H7 (cell line): ENCODE data around the gene PCNA. TPM values are rescaled to one million over a fixed set of nuclear protein-coding genes. Genes with fewer than 3 reads are reported as not detected.

Experiments used
- DNase-seq: peaks from one replicate; pipeline ENCODE4 v3.0.0; 2012
- H3K27me3 ChIP-seq: 2 replicates; pipeline ENCODE4 v1.6.0; 2011; ENCODE audit warnings: mild to moderate bottlenecking, low read length; ENCODE audit not compliant: control insufficient read depth, insufficient read depth
- H3K36me3 ChIP-seq: replicated peaks from 2 replicates; pipeline ENCODE4 v1.5.1; 2011; ENCODE audit warnings: low read length; ENCODE audit not compliant: control insufficient read depth, insufficient read depth
- H3K4me3 ChIP-seq: 2 replicates; pipeline ENCODE4 v1.5.1; 2011; ENCODE audit warnings: low read depth, mild to moderate bottlenecking, control low read depth, low read length, moderate library complexity; ENCODE audit not compliant: insufficient read depth
- total RNA-seq: library from RNA; depleted of rRNA; stranded (reverse); fragments of >200 nt; shearing (Covaris generic); gene quantifications from 2 replicates; pipeline ENCODE4 v1.2.3, GENCODE V29; 2014; rRNA removed

The PCNA gene
- 294 and 304 TPM in 2 replicates for total RNA-seq

DNA sequence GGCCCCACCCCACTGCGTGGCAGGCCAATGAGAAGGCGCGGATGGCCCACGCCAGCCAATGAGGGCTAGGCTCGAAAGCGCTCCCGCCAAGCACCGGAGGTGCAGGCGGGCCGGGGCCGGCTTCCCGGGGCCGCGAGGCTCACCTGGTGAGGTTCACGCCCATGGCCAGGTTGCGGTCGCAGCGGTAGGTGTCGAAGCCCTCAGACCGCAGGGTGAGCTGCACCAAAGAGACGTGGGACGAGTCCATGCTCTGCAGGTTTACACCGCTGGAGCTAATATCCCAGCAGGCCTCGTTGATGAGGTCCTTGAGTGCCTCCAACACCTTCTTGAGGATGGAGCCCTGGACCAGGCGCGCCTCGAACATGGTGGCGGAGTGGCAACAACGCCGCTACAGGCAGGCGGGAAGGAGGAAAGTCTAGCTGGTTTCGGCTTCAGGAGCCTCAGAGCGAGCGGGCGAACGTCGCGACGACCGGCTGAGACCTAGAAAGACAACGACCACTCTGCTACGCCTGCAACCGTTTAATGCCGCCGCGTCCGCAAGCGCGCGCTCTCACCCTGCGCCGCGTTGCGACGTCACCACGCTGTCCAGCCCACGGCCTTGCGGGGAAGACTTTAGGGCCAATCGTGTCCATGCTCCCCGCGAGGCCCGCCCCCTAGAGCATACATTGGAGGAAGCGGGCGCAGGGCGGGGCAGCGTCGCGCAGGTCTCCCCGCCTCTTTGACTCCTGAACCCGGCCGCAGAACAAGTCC is at the start of gene PCNA:
Gene PCNA, minus strand, starts transcription at position 524 of the 750 bp plus-strand sequence. Its CDS starts 160 bp downstream, at position 364.
- H3K27me3 ChIP-seq: no peaks in the 10 kb centered on the region
- peak; percentile 97 for DNase-seq

DNA sequence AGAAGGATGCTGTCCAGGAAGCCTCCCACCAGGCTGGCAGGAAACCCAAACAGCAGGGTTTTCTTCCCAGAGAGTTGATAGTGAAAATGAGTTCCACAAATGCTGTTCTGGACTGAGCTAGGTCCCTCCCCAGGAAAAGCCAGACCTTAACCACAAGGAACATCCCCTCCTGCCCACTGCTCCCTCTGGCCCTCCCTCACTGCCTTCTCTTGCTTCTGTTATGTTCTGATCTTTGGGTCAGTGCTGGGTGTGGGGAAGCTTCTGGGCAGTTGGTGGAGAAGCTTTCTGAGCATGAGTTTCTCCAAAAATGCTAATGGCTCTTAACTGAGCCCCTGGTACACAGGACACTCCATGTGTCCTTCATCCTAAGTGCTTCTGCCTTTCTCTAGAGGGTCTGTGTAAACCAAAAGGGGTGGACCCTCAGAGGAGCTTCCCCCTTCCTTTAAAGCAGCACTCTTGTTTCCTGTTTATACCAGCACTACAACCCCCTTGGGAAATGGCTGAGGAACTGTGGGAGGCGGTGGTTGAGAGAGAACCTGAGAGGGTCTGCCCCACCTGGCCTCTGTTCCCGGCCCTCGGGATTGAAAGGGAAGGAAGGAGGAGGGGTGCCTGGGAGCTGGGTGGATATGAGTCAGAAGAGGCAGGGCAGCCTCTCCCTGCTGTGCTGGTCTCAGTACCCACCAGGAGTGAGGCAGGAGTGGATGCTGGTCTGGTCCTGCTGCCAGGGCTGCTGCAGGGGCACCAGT is 49.1 kb upstream of the PCNA start:
- H3K4me3 ChIP-seq: no peak overlapping the region
- no peak for DNase-seq

More for the DNA sequence above, at the start of gene PCNA:
- Histone ChIP-seq H3K36me3 (peaks cover 28% of the 10 kb centered on the region), H3K4me3 (peak within 1 kb of the TSS; percentile 93)

DNA sequence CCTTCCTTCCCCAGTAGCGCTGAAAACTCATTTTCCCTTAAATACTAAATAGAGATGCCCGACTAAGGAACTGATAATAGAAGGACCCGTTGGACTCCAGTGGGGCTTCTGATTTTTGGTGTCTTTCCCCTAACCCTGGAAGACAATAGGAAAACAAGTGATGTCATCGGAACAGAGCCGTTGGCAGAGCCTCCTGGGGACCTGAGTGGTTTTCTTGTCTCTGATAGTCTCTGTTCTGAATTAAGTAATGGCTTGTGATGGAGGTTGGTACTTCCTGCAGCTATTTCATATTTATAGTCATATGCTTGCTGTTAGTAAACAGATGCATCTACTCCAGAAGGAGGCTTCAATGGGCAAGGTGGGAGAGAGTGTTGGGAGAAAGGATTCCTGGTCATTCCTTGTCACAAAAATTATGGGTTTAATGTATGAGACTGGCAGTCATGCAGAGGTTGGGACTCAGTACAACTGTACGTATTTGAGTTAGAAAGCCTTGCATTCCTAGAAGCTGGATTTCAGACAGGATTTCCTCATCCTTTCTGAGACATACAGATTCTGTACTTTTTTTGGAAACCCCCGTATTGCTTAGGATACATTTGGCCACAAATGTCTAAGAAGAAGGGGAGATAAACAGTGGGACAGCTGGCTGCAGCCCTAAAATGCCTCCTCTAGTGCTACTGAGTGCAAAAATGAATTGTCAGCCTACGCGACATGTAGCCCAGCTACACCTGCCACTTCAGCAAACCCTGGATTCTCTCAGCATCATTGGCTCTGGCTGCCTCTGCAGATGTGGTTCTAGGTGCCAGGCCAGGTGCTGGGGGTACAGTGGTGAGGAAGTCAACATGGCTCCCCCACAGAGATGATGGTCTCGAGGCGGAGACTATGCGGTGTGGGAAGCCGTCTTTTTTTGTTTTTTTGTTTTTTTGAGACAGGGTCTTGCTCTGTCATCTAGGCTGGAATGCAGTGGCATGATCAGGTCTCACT is 45.2 kb upstream of the PCNA start:
- no peak for DNase-seq
- H3K27me3 ChIP-seq: no peaks in the 10 kb centered on the region
- no peak overlapping the region for H3K4me3 ChIP-seq
- H3K36me3 ChIP-seq: no peaks in the 10 kb centered on the region

More for the DNA sequence above, 49.1 kb upstream of the PCNA start:
- Histone ChIP-seq H3K27me3 (no peaks in the 10 kb centered on the region), H3K36me3 (no peaks in the 10 kb centered on the region)

DNA sequence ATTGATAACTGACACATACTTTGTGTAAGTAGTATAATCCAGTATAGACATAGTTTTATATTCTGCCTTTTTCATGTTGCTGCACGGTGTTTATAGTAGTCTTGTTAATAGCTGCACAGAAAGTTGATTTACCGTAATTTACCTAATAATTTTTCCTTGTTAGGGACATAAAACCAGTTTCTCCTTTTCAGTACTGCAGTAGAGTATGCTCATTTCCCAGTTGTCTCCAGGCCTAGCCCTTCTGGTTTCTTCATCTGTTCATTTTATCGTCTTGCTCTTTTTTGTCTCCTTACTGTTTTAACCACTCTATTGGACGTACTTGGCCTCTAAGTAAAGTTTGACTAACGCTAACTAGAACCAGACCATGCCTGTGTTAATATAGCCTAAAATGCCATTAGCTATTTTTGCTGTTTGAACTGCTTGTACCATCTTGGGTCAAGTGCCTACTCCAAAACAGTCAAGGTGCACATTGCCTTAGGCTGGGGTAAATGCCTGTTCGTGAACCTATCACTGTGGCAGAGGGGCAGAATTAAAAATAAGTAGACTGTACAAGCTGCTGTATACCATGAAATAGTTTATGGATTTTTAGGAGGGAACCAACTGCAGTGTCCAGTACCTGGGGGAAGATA is 41.9 kb upstream of the PCNA start:
- Histone ChIP-seq H3K27me3 (no peaks in the 10 kb centered on the region), H3K36me3 (no peaks in the 10 kb centered on the region), H3K4me3 (no peak overlapping the region)
- no peak for DNase-seq

DNA sequence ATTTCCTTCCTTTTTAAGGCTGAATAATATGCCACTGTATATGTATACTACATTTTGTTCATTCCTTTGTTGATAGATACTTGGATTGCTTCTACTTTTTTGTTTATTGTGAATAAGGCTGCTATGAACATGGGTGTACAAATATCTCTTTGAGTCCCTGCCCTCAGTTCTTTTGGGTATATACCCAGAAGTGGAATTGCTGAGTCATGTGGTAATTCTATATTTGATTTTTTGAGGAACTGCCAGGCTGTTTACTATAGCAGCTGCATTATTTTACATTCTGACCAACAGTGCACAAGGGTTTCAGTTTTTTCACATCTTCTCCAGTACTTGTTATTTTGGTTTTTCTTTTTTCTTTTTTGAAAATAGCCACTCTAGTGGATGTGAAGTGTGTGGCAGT is 41.1 kb upstream of the PCNA start:
- no peak for DNase-seq
- no peaks in the 10 kb centered on the region for H3K36me3 ChIP-seq
- H3K27me3 ChIP-seq: no peaks in the 10 kb centered on the region
- H3K4me3 ChIP-seq: no peak overlapping the region

DNA sequence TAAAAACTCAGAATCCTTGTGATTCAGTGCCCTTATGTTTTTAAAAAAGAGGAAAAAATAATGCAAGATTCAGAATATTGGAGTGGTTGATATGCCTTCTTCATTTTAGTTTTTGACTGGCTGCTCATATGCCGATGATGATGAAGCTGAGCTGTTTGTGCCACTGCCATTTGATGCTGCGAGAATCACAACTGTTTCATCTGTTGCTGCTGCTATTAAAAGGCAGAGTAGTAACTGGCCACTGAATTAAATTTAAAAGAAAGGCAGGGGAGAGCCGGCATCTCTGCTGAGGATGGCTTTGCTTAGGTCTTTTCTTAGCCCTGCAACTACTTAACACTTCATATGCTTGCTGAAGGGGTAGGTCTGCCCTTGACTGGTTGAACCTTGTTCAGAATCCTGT is 40.2 kb upstream of the PCNA start:
- no peak for DNase-seq
- no peak overlapping the region for H3K4me3 ChIP-seq
- no peaks in the 10 kb centered on the region for H3K27me3 ChIP-seq
- no peaks in the 10 kb centered on the region for H3K36me3 ChIP-seq

DNA sequence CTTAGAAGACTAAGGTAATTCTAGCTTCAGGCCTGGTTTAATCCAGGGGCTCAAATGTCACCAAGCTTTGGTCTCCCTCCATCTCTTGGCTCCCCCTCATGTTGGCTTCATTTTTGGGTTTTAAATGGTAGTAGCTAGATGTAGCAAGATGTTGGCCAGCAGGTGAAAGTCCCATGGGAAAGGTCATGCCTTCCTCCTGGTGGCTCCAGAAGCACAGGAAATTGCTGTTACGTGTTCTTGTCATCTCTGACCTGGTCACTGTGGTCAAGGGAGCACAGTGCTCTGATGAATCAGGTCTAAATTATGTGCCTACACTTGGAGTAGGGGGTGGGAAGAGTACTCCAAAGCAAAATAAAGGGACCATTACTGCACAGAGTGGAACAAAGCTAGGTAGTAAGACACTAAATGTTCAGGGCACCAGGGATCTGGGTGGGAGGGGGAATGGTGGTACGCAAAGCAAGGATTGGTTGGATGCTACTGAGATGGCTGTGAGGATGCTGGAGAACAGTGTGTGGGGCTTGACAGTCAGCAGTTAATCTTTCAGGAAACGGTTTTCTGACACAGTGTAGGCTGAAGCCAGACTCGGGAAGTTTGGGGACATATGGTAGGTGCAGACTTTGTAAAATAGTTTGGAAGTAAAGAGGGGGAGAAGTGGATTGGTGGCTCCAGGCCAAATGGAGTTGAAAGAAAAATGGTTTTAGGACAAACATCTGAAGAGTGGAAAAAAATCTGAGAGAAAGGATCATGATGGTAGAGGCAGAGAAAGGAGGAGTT is 37.1 kb upstream of the PCNA start:
- H3K36me3 ChIP-seq: no peaks in the 10 kb centered on the region; the same call in 1 of the 2 replicates
- no peaks in the 10 kb centered on the region for H3K27me3 ChIP-seq
- H3K4me3 ChIP-seq: no peak overlapping the region
- DNase-seq: no peak

DNA sequence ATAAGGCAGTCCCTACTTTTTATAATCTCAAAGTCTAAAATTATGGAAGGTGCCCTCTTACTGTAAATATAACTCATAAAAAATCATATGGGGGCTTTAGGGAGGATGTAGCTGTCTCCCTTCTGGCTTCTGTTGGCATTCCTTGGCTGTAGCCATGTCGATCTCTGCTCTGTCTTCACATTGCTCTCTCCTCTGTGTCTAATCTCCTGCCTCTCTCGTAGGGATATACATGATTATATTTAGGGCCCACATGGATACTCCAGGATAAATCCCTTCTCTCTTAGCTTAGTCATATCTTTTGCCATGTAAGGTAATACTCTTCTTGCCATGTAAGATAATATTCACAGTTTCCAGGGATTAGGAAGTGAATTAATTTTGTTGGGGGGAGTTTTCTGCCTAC is 35.6 kb upstream of the PCNA start:
- Histone ChIP-seq H3K27me3 (no peaks in the 10 kb centered on the region), H3K4me3 (no peak overlapping the region), H3K36me3 (no peaks in the 10 kb centered on the region; the same call in 1 of the 2 replicates)
- no peak for DNase-seq

DNA sequence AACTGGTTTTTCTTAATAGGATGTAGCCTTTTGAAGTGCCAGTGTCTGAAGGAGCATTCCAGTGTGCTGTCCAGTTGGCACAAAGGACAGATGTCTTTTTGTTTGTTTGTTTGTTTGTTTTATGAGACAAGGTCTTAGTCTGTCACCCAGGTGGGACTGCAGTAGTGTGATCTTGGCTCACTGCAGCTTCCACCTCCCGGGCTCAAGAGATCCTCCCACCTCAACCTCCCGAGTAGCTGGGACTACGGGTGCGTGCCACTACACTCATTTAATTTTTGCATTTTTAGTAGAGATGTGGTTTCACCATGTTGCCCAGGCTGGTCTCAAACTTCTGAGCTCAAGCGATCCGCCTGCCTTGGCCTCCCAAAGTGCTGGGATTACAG is 34.8 kb upstream of the PCNA start:
- H3K36me3 ChIP-seq: no peaks in the 10 kb centered on the region; the same call in 1 of the 2 replicates
- DNase-seq: no peak
- H3K27me3 ChIP-seq: no peaks in the 10 kb centered on the region
- H3K4me3 ChIP-seq: no peak overlapping the region

DNA sequence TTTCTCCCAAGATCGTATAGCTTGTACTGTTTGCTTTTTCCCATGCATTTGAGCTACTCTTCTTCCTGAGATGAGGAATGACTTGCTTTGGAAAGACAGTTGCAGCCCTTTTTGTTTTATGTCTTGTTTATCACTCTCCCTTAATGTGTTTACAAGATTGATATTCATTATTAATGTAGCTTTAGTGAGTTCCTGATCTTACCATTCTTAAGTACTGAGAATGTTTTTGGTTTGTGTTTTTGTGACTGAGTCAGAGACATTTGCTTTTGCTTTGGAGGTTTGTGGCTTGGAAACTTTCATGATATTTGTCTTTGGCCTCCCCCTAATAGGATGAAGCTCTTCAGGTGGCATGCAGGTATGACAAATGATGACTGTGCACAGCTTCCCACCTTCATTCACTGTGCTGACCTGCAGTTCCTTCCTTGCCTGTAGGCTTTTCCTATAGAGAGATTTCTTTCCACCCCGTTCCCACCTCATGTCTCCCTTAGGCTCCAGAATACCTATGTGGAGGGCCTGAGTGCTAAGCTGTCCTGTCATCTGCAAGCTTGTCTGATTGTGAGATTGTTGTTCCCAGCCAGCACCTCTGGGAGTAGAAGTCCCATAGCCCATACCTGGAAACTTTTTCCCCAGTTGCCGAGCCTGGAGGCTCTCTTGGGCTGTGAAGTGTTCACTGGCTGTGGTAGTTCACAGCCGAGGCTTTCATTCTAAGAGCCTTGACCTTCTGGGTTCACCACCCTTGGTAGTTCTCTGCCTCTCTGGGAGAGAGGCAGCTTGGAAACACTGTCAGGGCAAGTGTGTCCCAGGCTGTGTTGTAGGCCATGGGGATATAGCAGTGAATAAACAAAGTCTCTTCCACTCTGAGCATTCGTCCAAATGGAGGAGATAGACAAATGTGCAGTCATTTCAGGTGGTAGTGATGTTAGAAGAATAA is 34.1 kb upstream of the PCNA start:
- no peak overlapping the region for H3K4me3 ChIP-seq
- DNase-seq: no peak
- no peaks in the 10 kb centered on the region for H3K27me3 ChIP-seq
- H3K36me3 ChIP-seq: no peaks in the 10 kb centered on the region; the same call in 1 of the 2 replicates

DNA sequence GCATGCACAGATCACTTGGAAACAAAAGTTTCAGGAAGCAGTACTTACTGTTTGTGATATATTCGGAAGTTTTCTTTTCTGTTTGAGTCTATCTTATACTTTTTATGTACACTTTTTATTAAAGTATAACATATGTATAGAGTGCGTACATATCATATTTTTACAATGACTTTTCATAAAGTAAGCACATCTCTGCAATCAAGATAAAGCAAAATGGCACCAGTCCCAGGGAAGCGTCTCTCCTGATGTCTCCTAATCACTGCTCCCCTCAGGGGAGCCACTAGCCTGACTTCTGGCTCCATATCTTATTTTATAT is 33.4 kb upstream of the PCNA start:
- H3K36me3 ChIP-seq: no peaks in the 10 kb centered on the region; the same call in 1 of the 2 replicates
- no peaks in the 10 kb centered on the region for H3K27me3 ChIP-seq
- no peak overlapping the region for H3K4me3 ChIP-seq
- DNase-seq: no peak

DNA sequence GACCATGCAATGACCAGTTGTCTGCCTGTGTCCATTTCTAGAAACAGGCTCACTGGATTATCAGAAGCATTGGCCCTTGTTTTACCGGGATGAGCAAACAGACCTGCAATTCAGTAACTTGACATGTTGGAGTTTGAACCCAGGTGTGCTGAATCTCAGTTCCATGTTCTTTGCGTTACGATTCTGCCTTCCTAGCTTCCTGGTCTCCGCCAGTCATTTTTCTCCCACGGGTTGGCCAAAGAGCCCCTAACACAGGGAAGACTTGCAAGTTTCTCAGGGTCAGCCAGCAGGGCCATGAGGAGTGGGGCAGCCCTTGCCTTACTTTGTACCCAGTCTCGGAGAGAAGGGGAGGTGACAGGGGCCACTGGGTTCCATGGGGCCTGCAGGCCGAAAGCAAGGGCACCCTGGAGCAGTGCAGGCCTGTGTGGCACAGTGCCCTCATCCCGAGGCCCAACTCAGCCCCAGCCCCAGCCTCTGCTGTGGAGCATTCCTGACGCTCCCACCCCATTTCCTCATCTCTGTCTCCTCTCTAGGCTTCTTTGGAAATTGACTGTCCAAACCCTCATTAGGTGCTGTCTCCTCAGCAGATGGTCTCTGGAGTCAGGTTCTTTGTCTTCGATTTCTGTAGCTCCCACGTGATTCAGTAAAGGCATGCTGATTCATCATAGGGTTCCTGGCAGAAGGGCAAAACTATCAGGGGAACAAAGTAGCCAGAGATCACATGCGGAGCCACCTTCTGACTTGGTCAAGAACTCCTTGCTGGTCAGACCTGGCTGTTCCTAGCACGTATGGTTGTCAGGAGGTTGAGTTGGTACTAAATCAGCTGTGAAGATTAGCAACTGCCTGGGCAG is 30.7 kb upstream of the PCNA start:
- H3K36me3 ChIP-seq: no peaks in the 10 kb centered on the region; the same call in 1 of the 2 replicates
- H3K27me3 ChIP-seq: no peaks in the 10 kb centered on the region
- DNase-seq: no peak
- H3K4me3 ChIP-seq: no peak overlapping the region
